MM.1S (cell line): Measurements from ENCODE around the gene ENTPD8.

Source experiments
- DNase-seq: peaks from one replicate; pipeline ENCODE4 v3.0.0-alpha.2; 2015
- H2AFZ ChIP-seq: fragments of 300-600 bp; sonication (generic); 2 replicates; pipeline ENCODE4 v1.6.0; 2016; ENCODE audit warnings: antibody characterized with exemption, low read length
- H3F3A ChIP-seq: fragments of 300-600 bp; sonication (generic); 2 replicates; pipeline ENCODE4 v1.6.1; 2016; ENCODE audit warnings: mild to moderate bottlenecking, antibody characterized with exemption, low read length, moderate library complexity, mixed read lengths; ENCODE audit not compliant: insufficient read depth
- H3K27ac ChIP-seq: fragments of 300-600 bp; sonication (generic); 2 replicates; pipeline ENCODE4 v1.5.1; 2016; ENCODE audit warnings: mild to moderate bottlenecking, low read length
- H3K27me3 ChIP-seq: fragments of 300-600 bp; sonication (generic); replicated peaks from 2 replicates; pipeline ENCODE4 v1.6.0; 2016; ENCODE audit warnings: low read length; ENCODE audit not compliant: insufficient read depth
- H3K36me3 ChIP-seq: fragments of 300-600 bp; sonication (generic); replicated peaks from 2 replicates; pipeline ENCODE4 v1.6.1; 2016; ENCODE audit warnings: mild to moderate bottlenecking, low read length, mixed read lengths; ENCODE audit not compliant: insufficient read depth
- H3K4me1 ChIP-seq: fragments of 300-600 bp; sonication (generic); 2 replicates; pipeline ENCODE4 v1.6.1; 2016; ENCODE audit warnings: low read length, mixed read lengths
- H3K4me2 ChIP-seq: fragments of 300-600 bp; sonication (generic); 2 replicates; pipeline ENCODE4 v1.6.0; 2016; ENCODE audit warnings: low read depth, low read length
- H3K4me3 ChIP-seq: fragments of 300-600 bp; sonication (generic); 2 replicates; pipeline ENCODE4 v1.5.1; 2016; ENCODE audit warnings: low read length, mixed read lengths
- H3K79me2 ChIP-seq: fragments of 300-600 bp; sonication (generic); 2 replicates; pipeline ENCODE4 v1.6.1; 2016; ENCODE audit warnings: mixed run types, low read length, mixed read lengths
- H3K9ac ChIP-seq: fragments of 300-600 bp; sonication (generic); 2 replicates; pipeline ENCODE4 v1.6.1; 2016; ENCODE audit warnings: low read length, mixed read lengths
- H3K9me2 ChIP-seq: fragments of 300-600 bp; sonication (generic); replicated peaks from 2 replicates; pipeline ENCODE4 v1.6.1; 2016; ENCODE audit warnings: mild to moderate bottlenecking, low read length, mixed read lengths; ENCODE audit not compliant: insufficient read depth
- H3K9me3 ChIP-seq: fragments of 300-600 bp; sonication (generic); replicated peaks from 2 replicates; pipeline ENCODE4 v1.6.1; 2016; ENCODE audit warnings: mild to moderate bottlenecking, low read length, mixed read lengths; ENCODE audit not compliant: insufficient read depth
- H4K20me1 ChIP-seq: fragments of 300-600 bp; sonication (generic); 2 replicates; pipeline ENCODE4 v1.6.1; 2016; ENCODE audit warnings: mild to moderate bottlenecking, low read length, moderate library complexity, mixed read lengths; ENCODE audit not compliant: insufficient read depth
- EZH2 ChIP-seq: fragments of 300-600 bp; sonication (generic); optimal IDR thresholded peaks from 2 replicates; pipeline ENCODE3; 2017; ENCODE audit warnings: low read depth, mild to moderate bottlenecking, antibody characterized with exemption, low read length, mixed read lengths
- EZH2phosphoT487 ChIP-seq: fragments of 300-600 bp; sonication (generic); IDR thresholded peaks from 2 replicates; pipeline ENCODE4 v1.6.1; 2018; ENCODE audit warnings: antibody characterized with exemption, low read length
- TF ChIP-seq, protein P1 (sequence below): fragments of 300-600 bp; sonication (generic); IDR thresholded peaks from 2 replicates; pipeline ENCODE4 v1.5.1; 2016; ENCODE audit warnings: antibody characterized with exemption, low read length, mixed read lengths

The ENTPD8 gene

DNA sequence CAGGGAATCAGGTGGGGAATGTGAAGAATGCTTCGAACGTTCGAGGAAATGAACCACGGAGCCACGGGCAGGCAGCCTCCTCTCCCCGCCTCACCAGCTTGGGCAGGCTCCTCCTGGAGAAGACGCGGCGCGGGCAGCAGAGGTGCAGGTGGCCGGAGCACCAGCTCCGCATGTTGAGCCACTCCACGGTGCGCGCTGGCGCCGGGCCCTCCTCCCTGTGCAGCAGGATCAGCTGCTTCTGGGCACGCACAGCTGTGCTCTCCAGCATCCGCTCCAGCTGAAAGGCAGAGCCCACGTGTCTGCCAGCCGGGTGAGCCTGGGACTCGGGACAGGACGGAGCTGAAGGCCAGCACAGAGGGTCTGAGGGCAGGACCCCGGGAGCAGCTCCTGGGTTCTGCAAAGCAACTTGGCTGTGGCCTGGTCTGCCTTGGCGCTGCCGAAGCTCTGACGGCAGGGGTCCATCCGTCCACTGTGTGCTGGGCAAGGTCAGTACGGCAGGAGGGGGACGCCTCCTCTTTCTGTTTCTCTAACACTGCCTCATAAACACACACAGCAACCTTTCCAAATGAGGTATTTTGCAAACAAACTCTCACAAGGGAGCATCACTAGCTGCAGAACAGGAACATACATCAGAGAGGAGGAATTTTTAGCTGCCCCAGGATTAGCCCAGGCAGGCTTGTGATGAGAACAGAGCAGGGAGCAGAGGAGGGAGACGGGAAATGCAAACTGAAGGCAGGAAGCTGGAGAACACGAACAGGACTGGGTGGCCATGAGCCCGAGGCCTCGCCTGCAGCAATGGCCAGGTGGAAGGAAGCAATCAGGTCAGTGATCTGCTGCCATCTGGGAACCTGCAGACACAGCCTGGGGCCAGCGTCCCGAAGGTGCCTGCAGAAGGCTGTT lies 38.1 kb upstream of the ENTPD8 start:
- Histone ChIP-seq H3K36me3 (no peaks in the 10 kb centered on the region), H3K4me2 (no peak overlapping the region), H2AFZ (no peak overlapping the region), H3K27me3 (peaks cover 12% of the 10 kb centered on the region), H3F3A (peaks cover 9% of the 10 kb centered on the region), H3K79me2 (no peaks in the 10 kb centered on the region), H3K27ac (no peak overlapping the region), H3K9ac (no peak overlapping the region), H3K4me1 (peaks cover 11% of the 10 kb centered on the region), H3K9me3 (no peaks in the 10 kb centered on the region), H4K20me1 (no peaks in the 10 kb centered on the region), H3K4me3 (no peak overlapping the region), H3K9me2 (no peaks in the 10 kb centered on the region)
- DNase-seq, result no peak
- TF ChIP-seq, protein P1, sequence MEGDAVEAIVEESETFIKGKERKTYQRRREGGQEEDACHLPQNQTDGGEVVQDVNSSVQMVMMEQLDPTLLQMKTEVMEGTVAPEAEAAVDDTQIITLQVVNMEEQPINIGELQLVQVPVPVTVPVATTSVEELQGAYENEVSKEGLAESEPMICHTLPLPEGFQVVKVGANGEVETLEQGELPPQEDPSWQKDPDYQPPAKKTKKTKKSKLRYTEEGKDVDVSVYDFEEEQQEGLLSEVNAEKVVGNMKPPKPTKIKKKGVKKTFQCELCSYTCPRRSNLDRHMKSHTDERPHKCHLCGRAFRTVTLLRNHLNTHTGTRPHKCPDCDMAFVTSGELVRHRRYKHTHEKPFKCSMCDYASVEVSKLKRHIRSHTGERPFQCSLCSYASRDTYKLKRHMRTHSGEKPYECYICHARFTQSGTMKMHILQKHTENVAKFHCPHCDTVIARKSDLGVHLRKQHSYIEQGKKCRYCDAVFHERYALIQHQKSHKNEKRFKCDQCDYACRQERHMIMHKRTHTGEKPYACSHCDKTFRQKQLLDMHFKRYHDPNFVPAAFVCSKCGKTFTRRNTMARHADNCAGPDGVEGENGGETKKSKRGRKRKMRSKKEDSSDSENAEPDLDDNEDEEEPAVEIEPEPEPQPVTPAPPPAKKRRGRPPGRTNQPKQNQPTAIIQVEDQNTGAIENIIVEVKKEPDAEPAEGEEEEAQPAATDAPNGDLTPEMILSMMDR, result no peak
- TF ChIP-seq EZH2, result no peak
- no peak for TF ChIP-seq EZH2phosphoT487

DNA sequence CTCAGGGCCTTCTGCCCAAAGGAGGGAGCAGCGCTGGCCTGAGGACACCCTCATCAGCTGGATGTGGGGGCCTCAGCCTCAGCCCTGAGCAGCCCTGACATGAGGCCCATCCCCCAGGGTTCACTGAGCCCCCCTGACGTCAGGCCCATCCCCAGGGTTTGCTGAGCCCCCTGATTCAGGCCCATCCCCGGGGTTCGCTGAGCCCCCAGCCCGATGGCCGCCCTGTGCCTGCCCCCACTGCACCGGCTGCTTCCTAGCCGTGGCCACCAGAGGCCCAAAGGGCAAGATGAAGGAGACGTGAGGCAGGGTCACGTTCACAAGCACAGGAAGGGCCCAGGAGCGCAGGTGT lies 37.4 kb upstream of the ENTPD8 start:
- Histone ChIP-seq H3K4me1 (peaks cover 11% of the 10 kb centered on the region), H3K9me3 (no peaks in the 10 kb centered on the region), H3F3A (peaks cover 9% of the 10 kb centered on the region), H3K9ac (no peak overlapping the region), H3K79me2 (no peaks in the 10 kb centered on the region), H3K4me3 (no peak overlapping the region), H3K9me2 (no peaks in the 10 kb centered on the region), H3K4me2 (no peak overlapping the region), H2AFZ (no peak overlapping the region), H3K27me3 (peaks cover 15% of the 10 kb centered on the region), H4K20me1 (no peaks in the 10 kb centered on the region), H3K36me3 (no peaks in the 10 kb centered on the region), H3K27ac (no peak overlapping the region)
- no peak for DNase-seq
- TF ChIP-seq, protein P1, result no peak
- TF ChIP-seq EZH2phosphoT487 (no peak), EZH2 (no peak)

DNA sequence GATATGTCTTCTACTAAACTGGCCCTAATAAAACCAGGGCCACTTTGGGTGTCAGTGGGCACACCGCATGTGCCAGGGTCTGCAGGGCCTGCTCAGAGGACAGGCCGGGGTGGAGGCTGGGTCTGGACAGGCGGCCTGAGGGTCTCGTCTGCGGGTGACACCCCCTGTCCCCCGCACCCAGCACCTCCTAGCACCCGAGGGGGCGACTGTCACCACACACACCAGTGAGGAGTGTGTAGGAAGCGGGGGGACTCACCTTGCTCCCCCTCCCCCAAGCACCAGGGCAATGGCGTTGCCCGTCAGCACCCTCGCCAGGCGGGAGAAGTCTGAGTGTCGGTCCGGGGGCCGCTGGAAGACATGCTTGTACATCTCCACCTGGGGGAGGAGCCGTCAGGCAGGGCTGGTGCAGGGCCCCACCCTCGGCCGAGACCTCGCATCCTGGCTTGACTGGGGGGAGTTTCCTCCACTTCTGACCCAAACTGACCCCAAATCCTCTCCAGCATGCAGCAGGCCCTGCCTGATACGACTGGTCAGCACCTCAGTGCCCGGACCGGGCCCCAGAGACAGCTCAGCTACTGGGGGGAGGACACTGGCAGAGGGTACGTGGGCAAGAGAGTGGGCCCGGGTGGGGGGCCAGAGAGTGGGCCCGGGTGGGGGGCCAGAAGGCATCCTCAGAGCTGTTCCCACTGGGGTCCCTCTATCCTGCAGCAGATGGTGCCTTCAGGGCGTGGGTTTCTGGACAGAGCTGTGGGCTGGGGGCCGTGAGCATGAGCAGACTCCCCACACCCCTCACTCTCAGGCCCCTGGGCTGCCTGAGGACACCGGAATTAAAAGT lies 36.8 kb upstream of the ENTPD8 start:
- no peaks in the 10 kb centered on the region for H4K20me1 ChIP-seq
- peaks cover 18% of the 10 kb centered on the region for H3K27me3 ChIP-seq
- TF ChIP-seq, protein P1, result no peak
- TF ChIP-seq EZH2phosphoT487 (no peak), EZH2 (no peak)
- no peak overlapping the region for H3K4me3 ChIP-seq
- H3K4me2 ChIP-seq, result no peak overlapping the region
- H3K36me3 ChIP-seq, result no peaks in the 10 kb centered on the region
- H3K9me2 ChIP-seq, result no peaks in the 10 kb centered on the region
- no peak for DNase-seq
- no peaks in the 10 kb centered on the region for H3K9me3 ChIP-seq
- no peak overlapping the region for H2AFZ ChIP-seq
- H3F3A ChIP-seq, result peaks cover 9% of the 10 kb centered on the region
- no peak overlapping the region for H3K9ac ChIP-seq
- H3K27ac ChIP-seq, result no peak overlapping the region
- H3K4me1 ChIP-seq, result peaks cover 11% of the 10 kb centered on the region
- no peaks in the 10 kb centered on the region for H3K79me2 ChIP-seq
